Measurements from ENCODE around the gene SORCS1. TPM values are rescaled to one million over a fixed set of nuclear protein-coding genes. Genes with fewer than 3 reads are reported as not detected.

Gene SORCS1
- total RNA-seq, 1 experiment from 2014 or later: 1.7 TPM

GRCh38 chr10:107019154-107019553 is 145.4 kb downstream of the SORCS1 start:
- WGBS (ENCODE audit: extremely low coverage, insufficient read length, low lambda C conversion rate): no CpG with 5 or more reads among the region's 2 CpGs
- no peaks in the 10 kb centered on the region for H3K79me1 ChIP-seq (ENCODE audit: insufficient read depth, low read depth, low read length, poor library complexity, severe bottlenecking)
- DNase-seq: no peak
- no peak overlapping the region for H2BK120ac ChIP-seq (ENCODE audit: low read depth, low read length, poor library complexity, severe bottlenecking)
- no peak overlapping the region for H3K23ac ChIP-seq (ENCODE audit: insufficient read length, low read depth, low read length)
- no peak overlapping the region for H3K56ac ChIP-seq (ENCODE audit: insufficient read length, low read depth, low read length)
- H3T11ph ChIP-seq (ENCODE audit: low read length): no peak overlapping the region
- peaks cover 2% of the 10 kb centered on the region; the same call in 1 of the 2 replicates for H3K4me1 ChIP-seq (ENCODE audit: insufficient read depth, low read length)
- no peak overlapping the region for H3K18ac ChIP-seq (ENCODE audit: insufficient read length, low read depth, low read length)
- H2BK20ac ChIP-seq (ENCODE audit: low read depth, low read length, poor library complexity, severe bottlenecking): no peak overlapping the region
- no peak overlapping the region for H3K27ac ChIP-seq (ENCODE audit: insufficient read length, low read depth, low read length)
- peaks cover 0 to 2% (median 0%) of the 10 kb centered on the region in 3 experiments; a peak in 2 of 7 replicates for H3K36me3 Mint-ChIP-seq (ENCODE audit: insufficient read depth in 1 of 3, low read depth in 3 of 3)
- H4K8ac ChIP-seq (replicated peaks; ENCODE audit: insufficient read length, low read depth, low read length): no peak overlapping the region
- no peaks in the 10 kb centered on the region for H3K9me3 ChIP-seq (ENCODE audit: control insufficient read depth, low read depth, low read length)
- no peaks in the 10 kb centered on the region for H3K23me2 ChIP-seq (ENCODE audit: insufficient read length, low read depth, low read length, poor library complexity, severe bottlenecking)
- no peak overlapping the region for H2BK5ac ChIP-seq (ENCODE audit: insufficient read length, low read length)
- H3K9ac ChIP-seq (ENCODE audit: extremely low read depth, insufficient read length, low read length): no peak overlapping the region
- H3K27me3 Mint-ChIP-seq (ENCODE audit: low read depth): no peaks in the 10 kb centered on the region
- no peak overlapping the region for H2BK15ac ChIP-seq (ENCODE audit: low read depth, low read length)
- no peak overlapping the region for H2BK12ac ChIP-seq (ENCODE audit: insufficient read length, low read depth, low read length)
- H3K9me3 Mint-ChIP-seq: peaks cover 0 to 3% of the 10 kb centered on the region in 2 experiments; a peak in 1 of 5 replicates
- H4K5ac ChIP-seq (ENCODE audit: insufficient read length, low read depth, low read length): no peak overlapping the region
- H3K27ac Mint-ChIP-seq: no peak overlapping the region
- H3K14ac ChIP-seq (ENCODE audit: insufficient read depth, low read length): no peak overlapping the region
- TF ChIP-seq CTCF (conservative IDR thresholded peaks at IDR 0.05): no peak
- peaks cover 13 to 18% of the 10 kb centered on the region in 2 experiments for H3K4me1 Mint-ChIP-seq
- no peak overlapping the region for H4K91ac ChIP-seq (ENCODE audit: insufficient read length, low read depth, low read length)
- H3K4me2 ChIP-seq (ENCODE audit: insufficient read depth, insufficient read length, low read length): no peak overlapping the region
- H2AFZ ChIP-seq (ENCODE audit: low read length): no peak overlapping the region
- no peaks in the 10 kb centered on the region for H3K79me2 ChIP-seq (ENCODE audit: insufficient read depth, low read length)
- H3K27me3 ChIP-seq (ENCODE audit: insufficient read depth, low read length): no peaks in the 10 kb centered on the region
- H3K4me3 Mint-ChIP-seq: no peak overlapping the region
- H2AK5ac ChIP-seq (ENCODE audit: insufficient read length, low read length): no peak overlapping the region
- no peak overlapping the region for H3K4ac ChIP-seq (ENCODE audit: low read depth, low read length)
- no peaks in the 10 kb centered on the region for H4K20me1 ChIP-seq (ENCODE audit: control insufficient read depth, insufficient read depth, insufficient read length)

Measured in H9 (cell line).